IPS-18c (cell line): Measurements from ENCODE around the gene CYP4F2.
"Not testable (repeated sequence)": the region's sequence is repeated elsewhere in the genome, so short reads cannot be mapped to it uniquely, and the experiment has no call there.

ENCODE experiments used
- H3K4me3 ChIP-seq: 2 replicates; pipeline ENCODE4 v1.7.0; 2013; ENCODE audit warnings: low read depth, mild to moderate bottlenecking, low read length, moderate library complexity; ENCODE audit not compliant: insufficient read depth
- H3K9me3 ChIP-seq: one replicate; pipeline ENCODE4 v1.6.1; 2013; ENCODE audit warnings: mild to moderate bottlenecking, low read length, moderate library complexity; ENCODE audit not compliant: control insufficient read depth, insufficient read depth

The CYP4F2 gene

GRCh38 chr19:15911599-15912235, 13.8 kb upstream of the CYP4F2 start:
- Histone ChIP-seq H3K4me3 (peak overlapping the region; percentile 47; the same call in 1 of the 2 replicates), H3K9me3 (peaks cover 5% of the 10 kb centered on the region)

GRCh38 chr19:15905026-15905425, 7.2 kb upstream of the CYP4F2 start:
- Histone ChIP-seq H3K4me3 (no peak overlapping the region), H3K9me3 (peaks cover 3% of the 10 kb centered on the region)

- not testable (repeated sequence) for H3K4me3 ChIP-seq, H3K9me3 ChIP-seq
Measured at GRCh38 chr19:15902898-15903297, 5.0 kb upstream of the CYP4F2 start.

- Histone ChIP-seq H3K4me3 (no peak overlapping the region), H3K9me3 (peaks cover 9% of the 10 kb centered on the region)
Measured at GRCh38 chr19:15902254-15902653, 4.4 kb upstream of the CYP4F2 start.

- no peak overlapping the region for H3K4me3 ChIP-seq
- peaks cover 9% of the 10 kb centered on the region for H3K9me3 ChIP-seq
Measured at GRCh38 chr19:15900504-15900903, 2.6 kb upstream of the CYP4F2 start.

GRCh38 chr19:15900032-15900431, 2.2 kb upstream of the CYP4F2 start:
- not testable (repeated sequence) for H3K9me3 ChIP-seq, H3K4me3 ChIP-seq

- H3K4me3 ChIP-seq = not testable (repeated sequence)
- H3K9me3 ChIP-seq = peaks cover 14% of the 10 kb centered on the region
Measured at GRCh38 chr19:15899561-15899960, 1.7 kb upstream of the CYP4F2 start.

GRCh38 chr19:15897026-15897737, 692 bp downstream of the CYP4F2 start:
- no peak overlapping the region for H3K4me3 ChIP-seq
- H3K9me3 ChIP-seq = peaks cover 18% of the 10 kb centered on the region

- Histone ChIP-seq H3K9me3 (peaks cover 17% of the 10 kb centered on the region), H3K4me3 (no peak overlapping the region)
Measured at GRCh38 chr19:15895876-15896430, 1.9 kb downstream of the CYP4F2 start.

- H3K4me3 ChIP-seq = no peak overlapping the region
- peaks cover 17% of the 10 kb centered on the region for H3K9me3 ChIP-seq
Measured at GRCh38 chr19:15894359-15894758, 3.5 kb downstream of the CYP4F2 start.

GRCh38 chr19:15893477-15893876, 4.4 kb downstream of the CYP4F2 start:
- Histone ChIP-seq H3K4me3 (no peak overlapping the region), H3K9me3 (peaks cover 17% of the 10 kb centered on the region)

- peaks cover 10% of the 10 kb centered on the region for H3K9me3 ChIP-seq
Measured at GRCh38 chr19:15892012-15892411, 5.9 kb downstream of the CYP4F2 start.

GRCh38 chr19:15891434-15891833, 6.4 kb downstream of the CYP4F2 start:
- Histone ChIP-seq H3K9me3 (peaks cover 10% of the 10 kb centered on the region), H3K4me3 (no peak overlapping the region)

More at GRCh38 chr19:15892012-15892411, 5.9 kb downstream of the CYP4F2 start:
- H3K4me3 ChIP-seq = no peak overlapping the region

GRCh38 chr19:15889339-15889738, 8.5 kb downstream of the CYP4F2 start:
- H3K4me3 ChIP-seq, H3K9me3 ChIP-seq: not testable (repeated sequence)

- Histone ChIP-seq H3K9me3 (no peaks in the 10 kb centered on the region), H3K4me3 (no peak overlapping the region)
Measured at GRCh38 chr19:15885919-15886318, 12.0 kb downstream of the CYP4F2 start.

- Histone ChIP-seq H3K4me3 (no peak overlapping the region), H3K9me3 (no peaks in the 10 kb centered on the region)
Measured at GRCh38 chr19:15885167-15885566, 12.7 kb downstream of the CYP4F2 start.

GRCh38 chr19:15883329-15883728, 14.5 kb downstream of the CYP4F2 start:
- H3K4me3 ChIP-seq, H3K9me3 ChIP-seq: not testable (repeated sequence)

- H3K4me3 ChIP-seq = no peak overlapping the region
- peaks cover 6% of the 10 kb centered on the region for H3K9me3 ChIP-seq
Measured at GRCh38 chr19:15874821-15875474, 22.9 kb downstream of the CYP4F2 start.
